WI38 (cell line): Measurements from ENCODE around the gene SOD2.
"Not testable (repeated sequence)": the region's sequence is repeated elsewhere in the genome, so short reads cannot be mapped to it uniquely, and the experiment has no call there.

Source experiments
- H3K4me3 ChIP-seq: 2 replicates; pipeline ENCODE4 v1.5.1; 2011; ENCODE audit warnings: low read depth, mild to moderate bottlenecking, control low read depth, low read length
- TF ChIP-seq, protein P1 (sequence below): IDR thresholded peaks from 2 replicates; pipeline ENCODE4 v1.5.1; 2012; ENCODE audit warnings: low read depth, mild to moderate bottlenecking, control low read depth, low read length

The SOD2 gene

DNA sequence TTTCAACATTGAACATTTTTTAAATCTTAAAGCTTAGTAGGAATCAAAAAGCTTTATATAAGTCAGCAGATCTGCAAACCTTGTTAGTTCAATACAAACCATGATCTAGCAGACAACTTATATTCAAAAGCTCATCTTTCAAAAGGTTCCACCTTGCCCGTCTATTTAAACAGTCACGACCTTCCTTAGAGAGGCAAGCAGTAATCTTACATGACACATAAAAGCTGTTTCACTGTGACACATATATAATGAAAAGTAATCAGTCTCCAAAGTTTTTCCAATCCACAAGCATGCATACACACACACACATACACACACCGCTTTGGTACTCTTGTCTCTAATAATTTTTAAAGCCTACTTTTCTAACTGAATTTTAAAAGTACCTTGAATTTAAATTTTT lies 12.9 kb downstream of the SOD2 start:
- H3K4me3 ChIP-seq, result no peak overlapping the region
- TF ChIP-seq, protein P1, sequence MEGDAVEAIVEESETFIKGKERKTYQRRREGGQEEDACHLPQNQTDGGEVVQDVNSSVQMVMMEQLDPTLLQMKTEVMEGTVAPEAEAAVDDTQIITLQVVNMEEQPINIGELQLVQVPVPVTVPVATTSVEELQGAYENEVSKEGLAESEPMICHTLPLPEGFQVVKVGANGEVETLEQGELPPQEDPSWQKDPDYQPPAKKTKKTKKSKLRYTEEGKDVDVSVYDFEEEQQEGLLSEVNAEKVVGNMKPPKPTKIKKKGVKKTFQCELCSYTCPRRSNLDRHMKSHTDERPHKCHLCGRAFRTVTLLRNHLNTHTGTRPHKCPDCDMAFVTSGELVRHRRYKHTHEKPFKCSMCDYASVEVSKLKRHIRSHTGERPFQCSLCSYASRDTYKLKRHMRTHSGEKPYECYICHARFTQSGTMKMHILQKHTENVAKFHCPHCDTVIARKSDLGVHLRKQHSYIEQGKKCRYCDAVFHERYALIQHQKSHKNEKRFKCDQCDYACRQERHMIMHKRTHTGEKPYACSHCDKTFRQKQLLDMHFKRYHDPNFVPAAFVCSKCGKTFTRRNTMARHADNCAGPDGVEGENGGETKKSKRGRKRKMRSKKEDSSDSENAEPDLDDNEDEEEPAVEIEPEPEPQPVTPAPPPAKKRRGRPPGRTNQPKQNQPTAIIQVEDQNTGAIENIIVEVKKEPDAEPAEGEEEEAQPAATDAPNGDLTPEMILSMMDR, result no peak

DNA sequence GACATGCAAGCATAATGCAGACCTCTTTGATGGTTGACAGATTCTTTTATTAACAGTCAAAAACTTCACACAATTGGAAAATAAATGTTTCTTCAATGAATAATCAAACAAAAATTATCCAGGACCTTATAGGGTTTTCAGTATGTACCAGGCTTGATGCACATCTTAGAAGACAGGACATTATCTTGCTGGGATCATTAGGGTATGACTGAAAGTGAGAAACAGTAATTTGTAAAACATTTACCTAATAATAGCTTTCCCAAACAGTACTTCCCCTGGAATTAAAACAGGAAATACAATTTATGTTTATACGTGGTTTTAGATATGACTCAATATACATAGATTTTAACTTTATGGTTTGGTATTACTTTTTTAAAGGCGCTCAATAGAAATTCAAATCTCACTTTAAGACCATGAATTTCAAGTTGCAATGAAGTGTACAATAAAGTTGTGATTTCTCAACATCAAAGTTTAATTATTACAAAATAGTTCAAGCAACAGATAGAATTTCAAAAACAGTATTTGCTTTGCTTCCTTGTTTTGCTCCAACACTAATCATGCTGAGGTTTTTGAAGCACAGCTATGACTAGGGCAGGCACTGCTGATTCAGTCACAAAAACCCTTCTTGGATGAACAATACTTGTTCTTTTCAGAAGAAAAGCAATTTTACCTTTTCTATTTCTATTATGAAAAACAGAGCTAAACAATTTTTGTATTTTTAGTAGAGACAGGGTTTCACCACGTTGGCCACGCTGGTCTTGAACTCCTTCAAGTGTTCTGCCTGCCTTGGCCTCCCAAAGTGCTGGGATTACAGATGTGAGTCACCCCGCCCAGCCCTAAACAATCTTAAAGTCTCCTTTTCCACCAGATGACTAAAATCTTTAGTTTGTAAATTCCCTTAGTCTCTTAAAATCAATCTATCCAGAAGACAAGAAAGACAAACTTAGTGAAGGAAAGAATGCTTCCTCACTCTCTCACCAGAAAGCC lies 13.7 kb downstream of the SOD2 start:
- no peak overlapping the region for H3K4me3 ChIP-seq
- TF ChIP-seq, protein P1, result no peak

DNA sequence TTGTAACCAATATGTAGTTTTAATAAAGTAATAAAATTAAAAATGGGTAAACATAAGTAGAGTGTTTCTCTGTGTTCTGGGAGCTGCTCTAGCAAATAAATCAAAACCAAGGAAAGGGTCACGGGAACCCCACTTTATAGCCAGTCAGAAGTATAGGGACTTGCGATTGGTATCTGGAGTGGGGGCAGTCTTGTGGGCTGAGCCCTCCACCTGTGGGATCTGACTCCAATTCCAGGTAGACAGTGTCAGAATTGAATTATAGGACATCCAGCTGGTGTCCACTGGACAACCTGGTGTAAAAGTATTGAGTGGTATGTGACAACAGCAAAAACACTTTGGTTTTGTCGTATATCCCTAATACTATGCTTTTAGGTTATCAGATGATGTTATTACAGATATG lies 14.5 kb downstream of the SOD2 start:
- TF ChIP-seq, protein P1, result no peak
- no peak overlapping the region for H3K4me3 ChIP-seq

DNA sequence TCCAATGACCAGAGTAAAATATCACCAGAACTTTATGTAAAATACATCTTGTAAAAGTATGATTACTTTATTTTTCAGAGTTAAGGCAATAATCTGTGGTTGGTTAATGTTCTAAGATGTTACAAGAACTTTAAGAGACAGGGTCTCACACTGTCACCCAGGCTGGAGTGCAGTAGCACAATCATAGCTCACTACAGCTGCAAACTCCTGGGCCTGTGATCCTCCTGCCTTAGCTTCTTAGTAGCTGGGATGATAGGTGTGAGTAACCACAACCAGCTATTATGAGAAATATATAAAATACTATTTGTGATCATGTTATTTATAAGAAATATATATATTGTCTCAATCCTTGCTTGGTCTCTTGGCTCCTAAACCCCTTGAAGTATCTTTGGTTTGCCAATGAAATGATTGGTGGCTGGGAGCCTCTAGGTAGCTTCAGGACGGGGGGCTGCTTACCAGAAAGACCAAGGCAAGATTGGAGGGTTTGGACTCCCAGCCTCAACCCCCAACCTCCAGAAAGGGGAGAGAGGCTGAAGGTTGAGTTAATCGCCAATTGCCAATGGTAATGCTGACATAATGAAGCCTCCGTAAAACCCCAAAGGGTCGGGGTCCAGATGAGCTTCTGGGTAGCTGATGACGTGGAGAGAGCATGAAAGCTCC lies 15.4 kb downstream of the SOD2 start:
- no peak overlapping the region for H3K4me3 ChIP-seq
- TF ChIP-seq, protein P1, result no peak

DNA sequence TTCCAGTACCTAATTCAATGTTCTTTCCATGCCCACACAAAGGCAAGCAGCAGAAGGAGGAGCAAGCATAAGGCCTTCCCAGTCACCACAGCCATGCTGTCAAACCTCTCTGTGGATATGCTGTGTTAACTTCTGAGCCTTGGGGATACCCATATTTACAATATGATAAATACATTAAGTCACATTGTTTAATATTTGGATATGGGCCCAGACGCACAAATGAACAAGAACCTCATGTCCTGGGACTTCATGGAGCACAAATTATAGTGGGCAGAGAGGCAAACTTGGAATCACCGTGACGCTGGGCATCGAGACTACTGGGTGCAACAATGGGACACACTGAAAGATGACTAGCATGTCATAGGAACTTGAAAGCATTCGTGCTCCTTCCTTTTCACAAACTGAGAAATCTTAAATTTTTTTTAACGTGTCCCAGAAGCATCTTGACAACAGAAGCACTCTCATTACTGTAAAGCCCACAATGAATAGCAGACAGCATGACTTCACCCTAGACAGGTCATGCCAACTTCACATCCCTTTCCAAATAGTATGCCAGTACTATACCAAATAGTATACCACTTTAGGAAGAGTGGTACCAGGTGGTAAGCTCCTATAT lies 16.0 kb downstream of the SOD2 start:
- TF ChIP-seq, protein P1, result no peak
- no peak overlapping the region for H3K4me3 ChIP-seq

DNA sequence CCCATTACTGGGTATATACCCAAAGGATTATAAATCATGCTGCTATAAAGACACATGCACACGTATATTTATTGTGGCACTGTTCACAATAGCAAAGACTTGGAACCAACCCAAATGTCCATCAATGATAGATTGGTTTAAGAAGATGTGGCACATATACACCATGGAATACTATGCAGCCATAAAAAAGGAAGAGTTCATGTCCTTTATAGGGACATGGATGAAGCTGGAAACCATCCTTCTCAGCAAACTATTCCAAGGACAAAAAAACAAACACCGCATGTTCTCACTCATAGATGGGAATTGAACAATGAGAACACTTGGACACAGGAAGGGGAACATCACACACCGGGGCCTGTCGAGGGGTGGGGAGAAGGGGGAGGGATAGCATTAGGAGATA lies 16.8 kb downstream of the SOD2 start:
- not testable (repeated sequence) for H3K4me3 ChIP-seq

DNA sequence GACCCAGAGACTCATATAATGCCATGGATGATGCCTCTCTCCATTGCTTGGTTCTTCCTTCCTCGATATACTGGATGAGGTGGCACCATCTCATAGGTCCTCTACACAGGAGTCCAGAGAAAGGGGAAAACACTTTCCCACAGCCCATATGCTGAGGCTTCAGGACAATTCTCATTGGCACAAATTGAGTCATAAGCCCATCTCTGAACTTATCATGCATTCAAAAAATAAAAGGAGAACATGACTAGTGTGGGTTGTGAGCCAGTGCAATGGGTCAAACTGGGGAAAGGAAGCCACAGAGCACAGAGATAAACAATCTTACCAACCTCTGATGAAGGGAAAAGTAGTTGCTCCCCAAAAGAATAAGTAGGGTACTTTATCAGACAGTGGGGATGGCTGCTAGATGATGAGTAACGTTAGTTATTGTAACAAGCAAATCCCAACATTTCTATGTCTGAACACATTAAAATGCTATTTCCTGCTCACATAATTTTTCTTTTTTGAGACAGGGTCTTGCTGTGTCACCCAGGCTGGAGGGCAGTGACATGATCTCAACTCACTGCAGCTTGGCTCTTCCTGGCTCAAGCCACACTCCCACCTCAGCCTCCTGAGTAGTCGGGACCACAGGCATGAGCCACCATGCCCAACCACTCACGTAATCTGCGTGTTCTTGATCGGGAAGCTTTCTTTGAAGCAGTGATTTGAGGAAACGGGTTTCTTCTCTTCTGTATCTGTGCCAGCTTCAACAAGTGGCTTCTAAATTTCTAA lies 27.0 kb downstream of the SOD2 start:
- H3K4me3 ChIP-seq, result no peak overlapping the region
- TF ChIP-seq, protein P1, result no peak

DNA sequence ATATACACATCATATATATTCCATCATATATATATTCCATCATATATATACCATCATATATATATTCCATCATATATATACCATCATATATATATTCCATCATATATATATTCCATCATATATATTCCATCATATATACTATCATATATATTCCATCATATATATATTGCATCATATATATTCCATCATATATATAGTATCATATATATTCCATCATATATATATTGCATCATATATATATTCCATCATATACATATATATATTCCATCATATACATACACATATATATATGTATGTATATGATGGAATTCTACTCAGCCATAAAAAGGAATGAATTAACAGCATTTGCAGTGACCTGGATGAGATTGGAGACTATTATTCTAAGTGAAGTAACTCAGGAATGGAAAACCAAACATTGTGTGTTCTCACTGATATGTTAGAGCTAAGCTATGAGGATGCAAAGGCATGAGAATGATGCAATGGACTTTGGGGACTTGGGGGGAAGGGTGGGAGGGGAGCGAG lies 29.6 kb downstream of the SOD2 start:
- not testable (repeated sequence) for H3K4me3 ChIP-seq

DNA sequence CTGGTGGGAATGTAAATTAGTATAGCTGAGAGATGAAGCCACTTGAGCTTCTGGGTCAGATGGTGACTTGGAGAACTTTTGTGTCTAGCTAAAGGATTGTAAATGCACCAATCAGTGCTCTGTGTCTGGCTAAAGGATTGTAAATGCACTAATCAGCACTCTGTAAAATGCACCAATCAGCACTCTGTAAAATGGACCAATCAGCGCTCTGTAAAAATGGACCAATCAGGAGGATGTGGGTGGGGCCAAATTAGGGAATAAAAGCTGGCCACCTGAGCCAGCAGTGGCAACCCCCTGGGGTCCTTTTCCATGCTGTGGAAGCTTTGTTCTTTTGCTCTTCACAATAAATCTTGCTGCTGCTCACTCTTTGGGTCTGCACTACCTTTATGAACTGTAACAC lies 31.1 kb downstream of the SOD2 start:
- H3K4me3 ChIP-seq, result not testable (repeated sequence)
